GM18505 (cell line): ENCODE results near the gene DDOST.

Source experiments
- ATAC-seq: cut with Tn5 transposase; IDR thresholded peaks from one replicate; pipeline ENCODE4 v1.9.1; 2021; ENCODE audit not compliant: unreplicated experiment
- POLR2A ChIP-seq: IDR thresholded peaks from 4 replicates; pipeline ENCODE4 v1.6.1; 2011; ENCODE audit warnings: borderline replicate concordance; ENCODE audit not compliant: insufficient read depth, insufficient read length; ENCODE audit errors: extremely low read depth

Gene DDOST

DNA sequence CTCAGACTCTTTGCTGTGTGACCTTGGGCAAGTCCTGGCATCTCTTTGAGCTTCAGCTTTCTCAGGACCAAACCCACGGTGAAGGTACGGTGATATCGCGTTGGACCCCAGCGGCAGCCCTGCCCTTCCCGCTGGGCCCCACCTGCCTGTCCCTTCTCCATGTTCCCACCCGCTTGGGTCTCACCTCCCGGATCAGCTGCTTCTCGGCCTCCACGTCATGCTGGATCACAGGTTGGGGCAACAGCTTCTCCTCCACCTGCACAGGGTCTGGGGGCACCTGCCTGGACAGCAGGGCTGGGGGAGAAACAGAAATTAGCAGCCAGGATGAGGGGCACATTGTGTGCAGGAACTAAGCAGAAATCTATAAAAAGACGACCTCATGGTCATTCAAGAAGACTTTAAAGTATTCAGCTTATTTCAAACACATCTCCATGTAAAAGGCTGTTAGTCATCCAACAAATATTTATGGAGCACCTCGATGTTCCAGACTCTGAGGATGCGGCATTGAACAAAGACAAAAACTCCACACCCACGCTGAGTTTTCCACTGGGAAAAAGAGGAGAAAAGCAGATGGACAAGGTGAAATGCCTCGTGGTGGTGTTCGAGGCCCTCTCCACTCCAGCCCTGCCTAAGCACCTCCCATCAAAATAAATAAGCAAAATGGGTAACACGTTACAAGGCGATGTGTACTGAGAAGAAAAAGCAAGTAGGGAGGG is 37.2 kb upstream of the DDOST start:
- no peak for ATAC-seq
- TF ChIP-seq POLR2A: no peak

DNA sequence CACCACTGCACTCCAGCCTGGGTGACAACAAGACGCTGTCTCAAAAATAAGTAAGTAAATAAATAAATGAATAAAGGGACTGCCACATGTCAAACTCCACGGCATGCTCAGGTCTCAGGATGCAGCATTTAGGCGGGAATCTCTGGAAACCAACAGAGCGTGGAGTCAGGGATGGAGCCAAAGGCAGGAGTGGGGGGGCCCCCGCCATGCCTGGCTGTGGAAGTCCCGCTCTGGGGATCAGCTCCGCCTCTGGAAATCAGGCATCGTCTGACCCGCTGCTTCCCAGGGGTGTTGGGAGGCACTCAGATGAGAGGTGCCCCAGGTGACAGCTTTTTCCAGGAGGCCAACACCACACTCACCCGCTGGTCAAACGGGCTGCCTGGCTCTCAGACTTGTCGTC is 36.4 kb upstream of the DDOST start:
- TF ChIP-seq POLR2A: no peak
- no peak for ATAC-seq

DNA sequence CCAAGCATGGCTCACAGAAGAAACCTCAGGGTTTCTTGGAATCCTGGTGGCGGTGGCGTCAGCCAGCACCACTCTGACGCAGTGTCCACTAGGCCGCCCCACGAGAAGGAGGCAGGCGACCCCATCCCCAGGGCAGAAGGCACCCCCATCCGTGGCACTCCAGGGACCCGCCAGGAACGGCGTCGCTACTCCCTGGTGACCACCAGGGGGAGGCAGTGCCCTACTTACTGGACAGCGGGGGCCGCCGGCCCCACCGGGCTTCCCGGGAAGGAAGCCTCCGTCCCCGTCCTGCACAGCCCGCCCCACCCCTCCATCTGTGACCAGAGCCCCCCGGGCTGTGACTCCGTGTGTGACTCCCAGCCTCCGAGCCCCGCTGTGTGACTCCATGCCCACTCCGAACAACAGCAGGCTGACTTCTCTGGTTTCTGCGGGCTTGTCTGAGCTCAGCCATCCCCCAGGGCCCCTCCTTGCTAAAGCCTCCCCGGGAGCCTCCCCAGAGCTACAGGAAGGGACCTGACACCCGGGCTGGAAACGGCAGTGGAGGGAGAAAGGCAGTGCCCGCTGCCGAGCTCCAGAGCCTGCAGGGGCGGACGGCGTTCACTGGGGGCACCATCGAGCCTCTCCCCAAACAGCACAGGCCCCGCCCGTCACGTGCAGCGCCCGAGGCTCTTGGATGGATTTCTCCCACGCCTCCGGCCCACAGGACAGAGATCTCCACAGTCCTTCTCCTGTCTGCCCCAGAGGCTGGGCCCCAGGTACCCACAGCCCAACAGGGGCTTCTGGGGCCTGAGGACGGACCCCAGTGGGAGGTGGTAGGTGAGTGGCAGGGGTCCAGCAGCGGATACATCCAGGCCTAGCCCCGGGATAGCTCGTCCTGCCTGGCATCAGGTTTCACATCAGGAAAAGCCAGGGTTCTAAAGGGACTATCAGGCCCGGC is 35.5 kb upstream of the DDOST start:
- no peak for TF ChIP-seq POLR2A
- ATAC-seq: peak; percentile 65

DNA sequence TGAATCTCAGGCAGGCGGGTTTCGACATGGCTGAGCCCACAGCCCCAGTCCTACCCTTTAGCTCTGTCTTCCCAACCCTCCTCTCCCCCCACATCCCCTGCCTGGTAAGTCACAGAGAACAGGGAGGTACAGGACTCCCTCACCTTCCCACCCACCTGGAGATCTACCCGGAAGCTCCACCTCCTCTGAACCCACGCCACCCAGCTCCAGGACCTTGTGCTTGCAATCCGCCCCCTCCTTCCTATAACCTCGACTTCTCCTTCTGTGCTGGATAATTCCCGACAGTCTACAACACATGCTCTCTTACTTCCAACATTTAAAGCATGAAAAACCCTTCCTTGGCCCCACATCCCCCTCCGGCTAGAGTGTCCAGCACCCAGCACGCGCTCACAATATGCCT is 34.3 kb upstream of the DDOST start:
- TF ChIP-seq POLR2A: no peak
- ATAC-seq: no peak

DNA sequence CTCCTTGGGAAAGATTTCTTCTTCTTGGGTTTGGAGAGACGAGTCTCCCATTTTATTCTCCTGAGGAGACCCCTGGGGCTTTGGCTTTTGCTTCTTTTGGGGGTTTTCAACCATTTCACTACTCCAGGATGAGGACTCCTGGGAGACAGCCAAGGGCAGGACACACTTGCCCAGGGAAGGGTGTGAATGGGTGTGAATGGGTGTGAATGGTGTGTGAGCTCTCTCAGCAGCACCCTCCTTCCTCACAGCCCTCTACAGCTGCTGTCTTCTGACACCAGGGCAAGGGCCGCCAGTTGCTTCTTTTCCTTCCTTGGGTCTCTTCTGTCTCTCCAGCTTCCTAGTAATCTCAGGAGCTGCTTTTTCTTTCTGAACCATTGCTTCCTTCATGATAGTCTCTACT is 32.5 kb upstream of the DDOST start:
- TF ChIP-seq POLR2A: no peak
- no peak for ATAC-seq

DNA sequence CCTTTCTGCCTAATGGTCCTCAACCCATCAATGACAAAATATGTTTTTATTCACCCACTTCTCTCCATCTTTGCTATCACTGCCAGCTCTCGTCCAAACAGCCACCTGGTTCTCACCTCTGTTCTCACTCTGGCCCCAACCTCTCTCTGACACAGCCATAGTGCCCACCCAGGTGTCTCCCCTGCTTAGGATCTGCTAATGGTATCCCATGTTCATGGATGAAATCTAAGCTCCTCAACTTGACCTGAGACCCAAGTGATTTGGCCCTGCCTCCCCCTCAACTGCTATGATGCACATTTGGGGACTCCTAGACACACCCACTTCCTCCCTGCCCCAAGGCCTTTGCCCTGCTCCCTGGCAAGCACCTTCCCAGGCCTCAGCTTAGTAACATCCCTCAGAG is 30.7 kb upstream of the DDOST start:
- no peak for ATAC-seq
- no peak for TF ChIP-seq POLR2A

DNA sequence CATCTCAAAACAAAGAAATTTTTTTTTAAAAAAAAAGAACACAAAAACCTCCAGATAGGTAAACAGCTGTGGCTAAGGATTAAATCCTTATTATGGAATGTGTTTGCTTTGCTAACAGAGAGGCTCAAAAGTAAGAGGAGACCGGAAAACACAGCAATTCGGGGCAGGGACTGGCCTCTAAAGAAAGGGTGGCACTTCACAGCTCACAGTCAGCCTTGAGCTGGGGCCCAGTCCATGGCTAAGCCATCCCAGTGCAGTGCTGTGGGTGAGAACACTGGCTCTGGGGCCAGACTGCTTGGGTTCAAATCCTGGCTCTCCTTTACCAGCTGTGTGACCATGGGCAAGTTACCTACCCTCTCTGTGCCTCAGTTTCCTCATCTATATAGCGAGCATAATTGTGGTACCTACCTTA is 28.5 kb upstream of the DDOST start:
- TF ChIP-seq POLR2A: no peak
- no peak for ATAC-seq

DNA sequence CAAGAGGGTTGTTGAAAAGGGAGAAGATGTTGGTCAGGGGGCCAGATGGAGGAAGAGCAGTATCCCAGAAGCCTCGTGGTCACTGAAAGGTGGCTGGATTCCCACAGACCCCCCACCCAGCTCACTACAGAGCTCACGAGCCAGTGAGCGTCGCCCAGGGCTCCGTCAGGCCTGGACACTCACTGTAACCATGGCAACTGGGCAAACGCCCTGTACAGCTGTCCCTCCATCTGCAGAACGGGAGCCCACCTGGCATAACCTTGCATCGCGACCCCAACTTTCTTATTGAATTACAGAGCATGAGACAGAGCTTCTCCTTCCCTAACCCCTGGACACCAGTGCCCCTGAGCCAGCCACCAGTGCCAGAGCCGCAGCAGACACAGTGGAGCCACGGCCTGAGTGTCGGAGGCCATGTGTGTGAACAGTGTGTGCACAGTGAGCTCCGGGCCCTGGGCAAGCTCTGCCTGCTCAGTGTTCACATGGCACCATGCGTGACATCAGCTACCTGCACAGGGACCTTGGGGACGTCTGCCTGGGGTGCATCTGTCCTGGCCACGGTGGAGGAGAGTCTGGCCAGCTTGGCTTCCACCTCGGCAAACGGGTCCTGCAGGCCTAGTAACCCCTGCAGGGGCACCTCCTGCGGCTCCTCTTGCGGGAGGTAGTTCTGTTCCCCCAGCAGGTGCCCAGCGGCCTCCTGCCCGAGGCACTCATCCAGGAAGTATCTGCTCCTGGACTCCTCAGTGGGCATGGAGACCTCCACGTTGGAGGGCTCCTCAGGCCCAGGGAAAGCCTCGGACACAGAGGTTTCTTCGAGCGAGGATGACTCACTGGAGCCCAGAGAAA is 25.9 kb upstream of the DDOST start:
- no peak for TF ChIP-seq POLR2A
- no peak for ATAC-seq

DNA sequence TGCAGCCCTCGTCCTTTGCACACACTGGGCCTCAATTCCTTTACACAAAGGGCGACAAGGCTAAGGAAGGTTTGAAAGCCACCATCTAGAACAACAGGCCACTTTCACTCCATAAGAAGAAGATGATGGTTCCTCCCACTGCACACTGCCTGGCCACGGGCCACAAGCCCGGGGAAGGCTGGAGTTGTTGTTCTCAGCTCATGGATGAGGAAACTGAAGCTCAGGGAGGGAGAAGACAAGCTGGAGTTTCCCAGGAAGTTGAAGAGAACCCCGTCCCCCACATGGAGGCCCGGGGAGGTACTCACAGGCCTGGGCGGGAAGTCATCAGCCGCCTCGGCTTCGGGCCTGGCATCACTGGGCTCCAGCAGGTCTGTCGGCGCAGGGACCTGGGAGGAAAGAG is 24.6 kb upstream of the DDOST start:
- ATAC-seq: no peak
- no peak for TF ChIP-seq POLR2A

DNA sequence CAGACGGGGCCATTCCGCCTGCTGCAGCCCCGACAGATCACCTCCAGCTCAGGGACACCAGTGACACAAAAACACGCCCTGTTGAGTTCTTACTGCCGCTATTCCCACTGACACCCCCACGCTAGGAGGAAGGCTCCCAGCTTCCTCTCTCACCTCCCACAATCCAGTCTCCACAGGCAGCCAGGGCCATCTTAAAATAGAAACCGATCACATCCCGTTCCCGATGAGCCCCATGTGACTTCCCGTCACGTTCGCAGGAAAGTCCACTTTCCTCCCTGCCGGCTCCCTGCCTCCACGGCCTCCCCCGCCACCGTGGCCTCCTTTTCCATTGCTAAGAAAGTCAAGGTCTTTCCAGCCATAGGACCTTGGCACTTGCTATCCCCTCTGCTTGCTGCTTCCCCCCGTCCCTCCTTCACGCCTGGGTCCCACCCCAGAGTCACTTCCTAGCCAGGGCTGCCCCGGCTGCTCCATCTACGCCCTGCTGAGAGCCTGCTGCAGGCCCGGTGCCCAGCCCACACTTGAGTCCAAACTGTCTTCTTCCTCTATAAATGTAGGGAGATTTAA is 24.0 kb upstream of the DDOST start:
- no peak for ATAC-seq
- no peak for TF ChIP-seq POLR2A

DNA sequence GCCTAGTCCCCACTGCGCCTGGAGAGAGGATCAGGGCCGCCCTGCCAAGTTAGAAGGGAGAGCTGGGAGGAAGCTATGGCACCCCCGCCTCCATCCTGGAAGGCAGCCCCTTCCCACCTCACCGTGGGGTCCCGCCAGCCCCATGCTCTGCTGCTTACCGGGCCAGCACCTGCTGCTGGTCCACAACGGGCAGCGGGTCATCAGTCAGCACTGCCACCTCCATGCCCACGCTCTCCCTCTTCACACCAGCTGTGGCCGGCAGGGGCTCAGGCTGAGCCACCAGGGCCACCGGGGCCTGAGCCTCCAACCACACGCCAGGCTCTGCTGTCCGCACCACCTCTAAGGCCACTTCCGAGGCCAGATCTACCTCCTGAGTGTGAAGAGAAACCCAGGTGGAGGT is 23.5 kb upstream of the DDOST start:
- no peak for ATAC-seq
- TF ChIP-seq POLR2A: no peak

DNA sequence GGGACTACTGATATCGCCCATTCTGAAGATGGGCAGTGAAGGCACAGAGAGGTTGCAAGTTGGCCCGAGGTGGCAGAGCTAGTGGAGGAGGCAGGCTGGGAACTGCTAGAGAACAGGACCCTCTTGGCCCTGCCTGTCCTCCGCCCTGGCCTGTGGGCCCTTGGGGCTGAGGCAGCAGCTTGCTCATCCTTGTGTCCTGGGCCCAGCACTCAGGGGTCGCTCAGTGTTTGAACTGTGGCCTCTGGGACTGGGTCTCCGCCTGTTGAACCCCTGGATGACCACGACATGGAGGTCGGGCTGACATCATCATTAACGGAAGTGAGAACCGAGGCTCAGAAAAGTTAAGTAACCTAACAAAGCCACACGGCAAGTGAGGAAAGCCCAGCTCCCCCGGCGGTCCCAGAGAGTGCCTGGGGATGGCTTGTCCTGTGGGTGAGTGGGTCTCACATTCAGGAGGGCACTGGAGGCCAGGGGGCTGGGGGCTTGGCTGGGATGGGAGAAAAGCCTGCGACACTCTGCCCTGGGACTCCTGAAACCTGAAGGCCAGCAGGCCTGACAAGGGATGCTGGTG is 23.0 kb upstream of the DDOST start:
- ATAC-seq: no peak
- TF ChIP-seq POLR2A: no peak

DNA sequence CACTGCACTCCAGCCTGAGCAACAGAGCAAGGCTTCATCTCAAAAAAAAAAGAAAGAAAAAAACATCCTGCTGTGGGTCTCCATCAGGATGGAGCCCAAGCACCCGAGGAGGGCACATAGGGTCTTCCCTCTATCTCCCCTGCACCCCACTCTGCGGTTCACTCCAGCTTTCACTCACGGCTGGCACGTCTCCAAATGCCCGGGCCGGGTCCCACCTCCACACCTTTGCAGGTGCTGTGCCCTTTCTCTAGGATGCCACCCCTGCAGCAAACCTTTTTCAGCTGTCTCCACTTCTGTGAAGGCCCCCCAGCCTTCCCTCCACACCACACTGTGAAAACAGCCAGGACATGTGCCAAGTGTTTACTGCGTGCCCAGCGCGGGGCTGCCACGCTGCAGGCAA is 22.4 kb upstream of the DDOST start:
- TF ChIP-seq POLR2A: no peak
- no peak for ATAC-seq

DNA sequence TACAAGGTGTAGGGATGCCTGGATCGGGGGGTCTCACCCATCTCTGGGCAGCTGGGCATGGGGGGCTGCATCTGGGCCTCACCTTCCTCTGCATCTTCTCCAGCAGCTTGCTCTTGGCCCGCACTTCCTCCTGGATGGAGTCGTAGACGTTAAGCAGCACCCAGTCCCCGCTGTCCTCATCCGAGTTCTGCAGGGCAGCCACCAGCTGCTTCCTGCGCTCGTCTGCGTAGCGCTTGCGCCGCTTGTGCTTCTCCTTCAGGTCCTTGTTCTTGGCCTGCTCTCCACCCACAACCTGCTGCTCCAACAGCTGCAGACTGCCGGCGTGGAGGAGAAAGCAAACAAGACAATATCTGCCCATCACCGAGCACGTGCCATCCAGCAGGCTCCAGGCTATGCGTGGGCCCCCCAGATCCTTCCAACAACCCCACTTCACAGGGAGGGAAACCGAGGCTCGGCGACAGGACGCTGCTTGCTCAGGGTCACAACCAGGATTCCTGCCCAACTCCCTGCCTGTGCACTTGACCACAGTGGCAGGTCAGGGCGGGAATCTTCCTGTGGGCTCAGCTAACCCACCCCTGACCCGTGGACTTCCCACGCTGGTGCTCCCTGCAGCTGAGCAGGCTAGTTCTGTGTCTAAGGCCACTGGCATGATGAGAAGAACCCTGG is 21.5 kb upstream of the DDOST start:
- no peak for ATAC-seq
- no peak for TF ChIP-seq POLR2A
